ENCODE measurements around the gene CBX6.

Gene CBX6

GRCh38 chr22:38837414-38837928, 34.5 kb downstream of the CBX6 start:
- no peak for DNase-seq

GRCh38 chr22:38835888-38836301, 36.1 kb downstream of the CBX6 start:
- DNase-seq = no peak

GRCh38 chr22:38834991-38835390, 37.0 kb downstream of the CBX6 start:
- DNase-seq = no peak

- DNase-seq = no peak
Measured at GRCh38 chr22:38834215-38834953, 37.6 kb downstream of the CBX6 start.

GRCh38 chr22:38833061-38833460, 39.0 kb downstream of the CBX6 start:
- DNase-seq = no peak

GRCh38 chr22:38832005-38832978, 39.7 kb downstream of the CBX6 start:
- DNase-seq = peak in 1 of 2 experiments; percentile 3

GRCh38 chr22:38831166-38831945, 40.7 kb downstream of the CBX6 start:
- no peak for DNase-seq

GRCh38 chr22:38830845-38831108, 41.2 kb downstream of the CBX6 start:
- no peak for DNase-seq

- DNase-seq = no peak
Measured at GRCh38 chr22:38830026-38830844, 41.8 kb downstream of the CBX6 start.

- no peak for DNase-seq
Measured at GRCh38 chr22:38829485-38829884, 42.5 kb downstream of the CBX6 start.

GRCh38 chr22:38828616-38829205, 43.3 kb downstream of the CBX6 start:
- no peak for DNase-seq

GRCh38 chr22:38828191-38828590, 43.8 kb downstream of the CBX6 start:
- DNase-seq = no peak

- no peak for DNase-seq
Measured at GRCh38 chr22:38827510-38827909, 44.5 kb downstream of the CBX6 start.

- no peak for DNase-seq
Measured at GRCh38 chr22:38826801-38827200, 45.2 kb downstream of the CBX6 start.

- no peak for DNase-seq
Measured at GRCh38 chr22:38826386-38826785, 45.6 kb downstream of the CBX6 start.

GRCh38 chr22:38824585-38824984, 47.4 kb downstream of the CBX6 start:
- DNase-seq = no peak

- no peak for DNase-seq
Measured at GRCh38 chr22:38823637-38824036, 48.4 kb downstream of the CBX6 start.

GRCh38 chr22:38823076-38823475, 48.9 kb downstream of the CBX6 start:
- no peak for DNase-seq

- no peak for DNase-seq
Measured at GRCh38 chr22:38820020-38820419, 52.0 kb downstream of the CBX6 start.

GRCh38 chr22:38819387-38819940, 52.6 kb downstream of the CBX6 start:
- no peak for DNase-seq

- no peak for DNase-seq
Measured at GRCh38 chr22:38817196-38817595, 54.8 kb downstream of the CBX6 start.

GRCh38 chr22:38815842-38816241, 56.2 kb downstream of the CBX6 start:
- DNase-seq = no peak

Measured in NCI-H2081 (cell line).